Keratinocyte (primary cell): ENCODE results near the gene WDR1.

Source experiments
- EZH2 ChIP-seq: IDR thresholded peaks from one replicate; pipeline ENCODE4 v1.6.1; 2012; ENCODE audit warnings: inconsistent platforms, mild to moderate bottlenecking, low read length, moderate library complexity
- TF ChIP-seq, protein P1 (sequence below), 3 experiments: IDR thresholded peaks in 1 of 3; conservative IDR thresholded peaks in 1 of 3; optimal IDR thresholded peaks in 1 of 3; 2 replicates in 2 of 3; 3 replicates in 1 of 3; pipeline versions ENCODE3 to v1.5.1; 2011; ENCODE audit warnings: low read length in 3 of 3, mild to moderate bottlenecking in 3 of 3, moderate library complexity in 2 of 3, control low read depth in 1 of 3, inconsistent platforms in 1 of 3; ENCODE audit not compliant: insufficient read depth in 2 of 3; ENCODE audit errors: extremely low read depth in 1 of 3

DNA sequence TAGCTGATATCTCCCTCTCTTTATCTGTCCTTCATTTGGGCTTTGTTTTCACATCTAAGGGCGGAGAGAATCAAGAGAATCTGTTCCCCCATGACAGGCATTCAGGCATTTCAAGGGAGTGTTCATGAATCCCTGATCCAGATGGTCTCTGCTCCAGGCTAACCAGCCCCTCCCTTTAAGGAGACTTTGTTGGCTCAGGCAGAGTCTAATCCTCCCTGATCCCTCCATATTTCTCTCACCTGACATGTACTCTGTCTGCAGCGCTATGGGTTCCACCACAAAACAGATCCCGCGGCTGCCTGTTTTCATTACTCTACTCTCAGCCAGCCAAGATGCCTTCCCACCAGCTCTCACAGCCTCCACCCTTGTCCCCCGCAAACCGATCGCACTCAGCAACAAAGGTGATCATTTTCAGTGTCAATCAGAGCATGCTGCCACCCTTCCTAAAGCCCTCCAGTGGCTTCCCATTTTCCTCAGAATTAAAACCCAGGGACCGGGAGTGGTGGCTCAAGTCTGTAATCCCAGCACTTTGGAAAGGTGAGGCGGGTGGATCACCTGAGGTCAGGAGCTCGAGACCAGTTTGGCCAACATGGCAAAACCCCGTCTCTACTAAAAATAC lies 65.0 kb downstream of the WDR1 start:
- TF ChIP-seq, protein P1, sequence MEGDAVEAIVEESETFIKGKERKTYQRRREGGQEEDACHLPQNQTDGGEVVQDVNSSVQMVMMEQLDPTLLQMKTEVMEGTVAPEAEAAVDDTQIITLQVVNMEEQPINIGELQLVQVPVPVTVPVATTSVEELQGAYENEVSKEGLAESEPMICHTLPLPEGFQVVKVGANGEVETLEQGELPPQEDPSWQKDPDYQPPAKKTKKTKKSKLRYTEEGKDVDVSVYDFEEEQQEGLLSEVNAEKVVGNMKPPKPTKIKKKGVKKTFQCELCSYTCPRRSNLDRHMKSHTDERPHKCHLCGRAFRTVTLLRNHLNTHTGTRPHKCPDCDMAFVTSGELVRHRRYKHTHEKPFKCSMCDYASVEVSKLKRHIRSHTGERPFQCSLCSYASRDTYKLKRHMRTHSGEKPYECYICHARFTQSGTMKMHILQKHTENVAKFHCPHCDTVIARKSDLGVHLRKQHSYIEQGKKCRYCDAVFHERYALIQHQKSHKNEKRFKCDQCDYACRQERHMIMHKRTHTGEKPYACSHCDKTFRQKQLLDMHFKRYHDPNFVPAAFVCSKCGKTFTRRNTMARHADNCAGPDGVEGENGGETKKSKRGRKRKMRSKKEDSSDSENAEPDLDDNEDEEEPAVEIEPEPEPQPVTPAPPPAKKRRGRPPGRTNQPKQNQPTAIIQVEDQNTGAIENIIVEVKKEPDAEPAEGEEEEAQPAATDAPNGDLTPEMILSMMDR (optimal IDR thresholded peaks at IDR 0.05 in 1 of 3, IDR thresholded peaks at IDR 0.05 in 1 of 3, conservative IDR thresholded peaks at IDR 0.05 in 1 of 3; ENCODE audit: extremely low read depth in 1 of 3, insufficient read depth in 2 of 3, low read length in 3 of 3), result no peak
- no peak for TF ChIP-seq EZH2
